SK-N-SH (cell line): ENCODE results near the gene KISS1R. TPM values are rescaled to one million over a fixed set of nuclear protein-coding genes. Genes with fewer than 3 reads are reported as not detected.

Experiments used
- CTCF ChIA-PET: fragments of 300-600, 350-600 bp; formaldehyde crosslinking; extraction: SDS; loops from one replicate; lab custom pipeline; 2021; lab: Yijun Ruan, JAX
- POLR2A ChIA-PET: fragments of 350-600 bp; sonication (Branson Sonifier 250); formaldehyde crosslinking; extraction: SDS; loops from one replicate; lab custom pipeline; 2020; ENCODE audit warnings: antibody characterized with exemption, inconsistent platforms; lab: Yijun Ruan, JAX
- DNase-seq: peaks from one replicate; pipeline ENCODE4 v3.0.0; 2012
- H2AFZ ChIP-seq: fragments of 200-600 bp; sonication (generic); 2 replicates; pipeline ENCODE4 v1.8.1; 2016; ENCODE audit warnings: antibody characterized with exemption, mild to moderate bottlenecking, low read depth
- H3F3A ChIP-seq: fragments of 200-600 bp; sonication (generic); replicated peaks from 2 replicates; pipeline ENCODE3; 2016; ENCODE audit warnings: antibody characterized with exemption, mild to moderate bottlenecking; ENCODE audit not compliant: insufficient read depth
- H3K27ac ChIP-seq, 2 experiments: fragments of 200-500 bp in 1 of 2; fragments of 200-600 bp in 1 of 2; sonication (Bioruptor generic) in 1 of 2; sonication (generic), shearing (Covaris generic) in 1 of 2; 2 replicates each; pipeline versions ENCODE4 v1.5.1 to v1.6.1; 2014 to 2016; ENCODE audit warnings: low read depth in 2 of 2, inconsistent platforms in 1 of 2, low read length in 1 of 2, mild to moderate bottlenecking in 1 of 2, mixed read lengths in 1 of 2
- H3K27me3 ChIP-seq: fragments of 200-600 bp; sonication (generic), shearing (Covaris generic); 2 replicates; pipeline ENCODE4 v1.6.1; 2016; ENCODE audit warnings: mixed run types; ENCODE audit not compliant: insufficient read depth
- H3K36me3 ChIP-seq, 2 experiments: fragments of 200-500 bp in 1 of 2; fragments of 200-600 bp in 1 of 2; sonication (Bioruptor generic) in 1 of 2; sonication (generic) in 1 of 2; replicated peaks in 1 of 2; 2 replicates each; pipeline versions ENCODE3 to v1.5.1; 2014 to 2016; ENCODE audit warnings: low read length in 1 of 2, mild to moderate bottlenecking in 1 of 2; ENCODE audit not compliant: insufficient read depth in 2 of 2, control insufficient read depth in 1 of 2
- H3K4me1 ChIP-seq, 2 experiments: fragments of 200-500 bp in 1 of 2; fragments of 200-600 bp in 1 of 2; sonication (Bioruptor generic) in 1 of 2; sonication (generic), shearing (Covaris generic) in 1 of 2; 2 replicates each; pipeline versions ENCODE4 v1.5.1 to v1.6.1; 2014 to 2016; ENCODE audit warnings: low read depth in 1 of 2, low read length in 1 of 2, mixed run types in 1 of 2; ENCODE audit not compliant: insufficient read depth in 2 of 2, control insufficient read depth in 1 of 2
- H3K4me2 ChIP-seq: fragments of 200-600 bp; sonication (generic), shearing (Covaris generic); 2 replicates; pipeline ENCODE4 v1.6.1; 2017; ENCODE audit warnings: mixed run types
- H3K4me3 ChIP-seq, 2 experiments: fragments of 200-500 bp in 1 of 2; fragments of 200-600 bp in 1 of 2; sonication (Bioruptor generic) in 1 of 2; sonication (generic), shearing (Covaris generic) in 1 of 2; 2 replicates each; pipeline versions ENCODE4 v1.5.1 to v1.8.1; 2014 to 2016; ENCODE audit warnings: low read depth in 2 of 2, inconsistent platforms in 1 of 2, low read length in 1 of 2, mild to moderate bottlenecking in 1 of 2, mixed read lengths in 1 of 2, moderate library complexity in 1 of 2
- H3K79me2 ChIP-seq: fragments of 200-600 bp; sonication (generic); 2 replicates; pipeline ENCODE4 v1.8.1; 2017; ENCODE audit warnings: mild to moderate bottlenecking; ENCODE audit not compliant: insufficient read depth
- H3K9ac ChIP-seq: fragments of 200-600 bp; sonication (generic); 2 replicates; pipeline ENCODE4 v1.6.1; 2017; ENCODE audit warnings: mixed run types
- H3K9me2 ChIP-seq: fragments of 200-600 bp; sonication (generic); 2 replicates; pipeline ENCODE4 v1.6.1; 2017; ENCODE audit warnings: mixed run types
- H3K9me3 ChIP-seq: fragments of 200-600 bp; sonication (generic); 2 replicates; pipeline ENCODE4 v1.6.1; 2017; ENCODE audit warnings: mixed run types, mild to moderate bottlenecking, moderate library complexity
- H4K20me1 ChIP-seq: fragments of 200-600 bp; sonication (generic); 2 replicates; pipeline ENCODE4 v1.6.1; 2017; ENCODE audit warnings: mild to moderate bottlenecking, mixed run types; ENCODE audit not compliant: insufficient read depth
- CTCF ChIP-seq: fragments of 200-600 bp; sonication (generic); IDR thresholded peaks from 2 replicates; pipeline ENCODE4 v1.6.1; 2017; ENCODE audit warnings: antibody characterized with exemption, mild to moderate bottlenecking, moderate library complexity
- FOSL2 ChIP-seq: IDR thresholded peaks from 2 replicates; pipeline ENCODE4 v1.4.0; 2012; ENCODE audit warnings: low read depth, mild to moderate bottlenecking, moderate library complexity, borderline replicate concordance
- FOXJ3 ChIP-seq: sonication (generic); formaldehyde crosslinking; IDR thresholded peaks from 2 replicates; pipeline ENCODE4 v1.5.1; 2020; ENCODE audit warnings: mild to moderate bottlenecking, missing genetic modification reagents
- GATA2 ChIP-seq: sonication (generic); formaldehyde crosslinking; IDR thresholded peaks from 2 replicates; pipeline ENCODE4 v1.5.0; 2020; ENCODE audit warnings: mild to moderate bottlenecking, missing genetic modification reagents
- MXI1 ChIP-seq: IDR thresholded peaks from 2 replicates; pipeline ENCODE4 v1.6.1; 2012; ENCODE audit warnings: mild to moderate bottlenecking, low read depth, low read length, improper control_type of control experiment
- NFIC ChIP-seq: IDR thresholded peaks from 2 replicates; pipeline ENCODE4 v1.4.0; 2012; ENCODE audit warnings: borderline replicate concordance
- NRF1 ChIP-seq: IDR thresholded peaks from 2 replicates; pipeline ENCODE4 v1.6.1; 2012; ENCODE audit warnings: low read depth, mild to moderate bottlenecking, low read length
- RAD21 ChIP-seq: IDR thresholded peaks from 2 replicates; pipeline ENCODE4 v1.6.1; 2012; ENCODE audit warnings: mild to moderate bottlenecking, low read length
- REST ChIP-seq: IDR thresholded peaks from 2 replicates; pipeline ENCODE4 v1.6.1; 2012; ENCODE audit warnings: mild to moderate bottlenecking, low read depth, low read length, moderate library complexity
- RFX5 ChIP-seq: IDR thresholded peaks from 2 replicates; pipeline ENCODE4 v1.6.1; 2012; ENCODE audit warnings: mild to moderate bottlenecking, improper control_type of control experiment, low read length
- RXRA ChIP-seq: IDR thresholded peaks from 2 replicates; pipeline ENCODE4 v1.4.0; 2012; ENCODE audit warnings: low read depth, mild to moderate bottlenecking, borderline replicate concordance
- SIN3A ChIP-seq: IDR thresholded peaks from 2 replicates; pipeline ENCODE4 v1.6.1; 2012; ENCODE audit warnings: low read depth, mild to moderate bottlenecking, low read length, moderate library complexity, borderline replicate concordance
- SMC3 ChIP-seq: IDR thresholded peaks from 2 replicates; pipeline ENCODE4 v1.6.1; 2012; ENCODE audit warnings: low read depth, low read length, improper control_type of control experiment
- TAF1 ChIP-seq: IDR thresholded peaks from 2 replicates; pipeline ENCODE4 v1.6.1; 2012; ENCODE audit warnings: low read depth, mild to moderate bottlenecking, low read length, moderate library complexity, borderline replicate concordance
- TCF12 ChIP-seq: IDR thresholded peaks from 2 replicates; pipeline ENCODE4 v1.4.0; 2012
- USF1 ChIP-seq: IDR thresholded peaks from 2 replicates; pipeline ENCODE4 v1.4.0; 2012; ENCODE audit warnings: low read depth, borderline replicate concordance
- WGBS: methylation state at CpG from one replicate; pipeline ENCODE4 v1.1.6; 2017; ENCODE audit warnings: low lambda C conversion rate; 5-methylcytosine and 5-hydroxymethylcytosine counted together
- polyA plus RNA-seq, 3 experiments: library from polyadenylated mRNA; depleted of rRNA; stranded (reverse); fragments of >200 nt; gene quantifications; 2 replicates each; pipeline ENCODE4 v1.2.3, GENCODE V29; 2012
- TF ChIP-seq, protein P1 (sequence below): IDR thresholded peaks from 2 replicates; pipeline ENCODE4; 2012
- TF ChIP-seq, protein P2 (sequence below): IDR thresholded peaks from 2 replicates; pipeline ENCODE4 v1.4.0; 2012; ENCODE audit warnings: low read depth

Gene KISS1R
- polyA plus RNA-seq, 1 of the 3 experiments (the other 2 are of a cell fraction): not detected

DNA sequence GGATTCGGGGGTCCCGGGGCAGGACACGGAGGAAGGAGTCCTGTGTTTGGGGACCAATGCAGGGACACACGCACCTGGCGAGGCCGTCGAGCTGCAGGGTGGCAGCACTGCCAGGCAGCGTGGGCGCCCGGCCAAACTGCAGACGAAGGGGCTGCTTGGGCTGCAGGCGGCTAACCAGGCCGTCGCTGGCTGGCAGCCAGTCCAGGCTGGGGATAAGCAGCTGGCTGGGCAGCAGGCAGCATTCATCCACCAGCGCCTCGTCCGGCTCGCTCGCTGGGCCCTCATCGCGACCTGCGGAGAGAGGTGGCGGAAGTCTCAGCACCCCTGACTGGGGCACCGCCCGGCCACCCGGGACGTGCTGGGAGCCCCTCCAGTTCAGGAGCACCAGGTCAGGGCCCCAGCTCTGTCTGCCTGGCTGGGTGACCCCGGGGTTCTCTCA is 46.2 kb upstream of the KISS1R start (continued):
- no peak for TF ChIP-seq GATA2 (CRISPR knock-in tag)
- TF ChIP-seq MXI1: no peak; the same call in 1 of the 2 replicates
- TF ChIP-seq SMC3: peak; percentile 7; the same call in 1 of the 2 replicates
- TF ChIP-seq SIN3A: no peak
- TF ChIP-seq, protein P1, sequence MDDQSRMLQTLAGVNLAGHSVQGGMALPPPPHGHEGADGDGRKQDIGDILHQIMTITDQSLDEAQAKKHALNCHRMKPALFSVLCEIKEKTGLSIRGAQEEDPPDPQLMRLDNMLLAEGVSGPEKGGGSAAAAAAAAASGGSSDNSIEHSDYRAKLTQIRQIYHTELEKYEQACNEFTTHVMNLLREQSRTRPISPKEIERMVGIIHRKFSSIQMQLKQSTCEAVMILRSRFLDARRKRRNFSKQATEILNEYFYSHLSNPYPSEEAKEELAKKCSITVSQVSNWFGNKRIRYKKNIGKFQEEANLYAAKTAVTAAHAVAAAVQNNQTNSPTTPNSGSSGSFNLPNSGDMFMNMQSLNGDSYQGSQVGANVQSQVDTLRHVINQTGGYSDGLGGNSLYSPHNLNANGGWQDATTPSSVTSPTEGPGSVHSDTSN: no peak
- TF ChIP-seq TAF1: no peak
- TF ChIP-seq RFX5: no peak
- TF ChIP-seq USF1: no peak

DNA sequence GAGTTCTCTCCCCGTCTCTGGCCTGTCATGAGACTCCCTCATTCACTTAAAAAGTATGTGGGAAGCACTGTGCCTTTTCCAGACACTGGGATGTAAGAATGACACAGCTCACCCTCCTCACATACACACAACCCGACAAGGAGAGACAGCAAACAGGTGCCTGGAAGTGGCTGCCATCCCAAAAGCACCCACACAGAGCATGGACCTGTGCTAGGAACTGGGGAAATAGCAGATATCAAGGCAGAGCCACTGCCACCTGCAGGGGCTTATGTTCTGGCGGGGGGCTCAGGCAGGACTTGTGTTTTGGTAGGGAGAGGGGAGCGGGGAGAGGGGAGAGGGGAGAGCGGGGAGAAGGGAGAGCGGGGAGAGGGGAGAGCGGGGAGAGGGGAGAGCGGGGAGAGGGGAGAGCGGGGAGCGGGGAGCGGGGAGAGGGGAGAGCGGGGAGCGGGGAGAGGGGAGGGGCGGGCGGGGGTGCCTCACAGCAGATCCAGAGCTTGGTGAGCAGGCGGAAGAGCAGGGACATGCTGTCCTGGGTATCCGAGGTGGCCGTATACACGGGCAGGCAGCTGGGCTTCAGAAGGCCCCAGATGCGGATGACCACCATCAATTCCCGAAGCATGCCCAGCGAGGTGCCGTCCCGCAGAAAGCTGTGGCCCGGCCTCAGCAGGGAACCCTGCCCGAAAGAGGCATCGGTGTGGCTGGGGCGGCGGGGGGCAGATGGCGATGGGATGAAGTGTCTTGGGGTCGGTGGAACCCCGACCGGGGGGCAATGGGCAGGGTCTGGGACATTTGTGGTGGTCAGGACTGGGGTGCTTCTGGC is 45.5 kb upstream of the KISS1R start:
- ChIA-PET CTCF (interaction anchor here (0.9 to 1.3 kb wide), 4 partner anchors 15 to 111 kb away, joined by 3 to 5 read pairs (median 3); no protein-coding TSS in a partner anchor), POLR2A (interaction anchor here (0.7 kb wide), 1 partner anchor 7 kb away, joined by 3 read pairs; no protein-coding TSS in a partner anchor)
- 78% methylated on average over 29 of the region's 33 CpGs for WGBS
- H2AFZ ChIP-seq: no peak overlapping the region
- peak; percentile 75 for DNase-seq
- no peaks in the 10 kb centered on the region for H3K27me3 ChIP-seq
- peak overlapping the region in 1 of 2 experiments; percentile 76; a peak in 2 of 4 replicates for H3K27ac ChIP-seq
- no peak overlapping the region for H3K9ac ChIP-seq
- no peak overlapping the region for H3K4me2 ChIP-seq
- H3K4me3 ChIP-seq: no peak overlapping the region
- no peaks in the 10 kb centered on the region for H3K79me2 ChIP-seq
- no peaks in the 10 kb centered on the region for H4K20me1 ChIP-seq
- H3F3A ChIP-seq: peaks cover 22% of the 10 kb centered on the region
- peaks cover 4 to 16% of the 10 kb centered on the region in 2 experiments; a peak in 2 of 4 replicates for H3K4me1 ChIP-seq
- peaks cover 3 to 46% of the 10 kb centered on the region in 2 experiments for H3K36me3 ChIP-seq
- TF ChIP-seq TCF12: no peak
- TF ChIP-seq, protein P2, sequence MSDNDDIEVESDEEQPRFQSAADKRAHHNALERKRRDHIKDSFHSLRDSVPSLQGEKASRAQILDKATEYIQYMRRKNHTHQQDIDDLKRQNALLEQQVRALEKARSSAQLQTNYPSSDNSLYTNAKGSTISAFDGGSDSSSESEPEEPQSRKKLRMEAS: no peak
- TF ChIP-seq MXI1: no peak
- TF ChIP-seq FOXJ3: no peak
- no peak for TF ChIP-seq NRF1
- TF ChIP-seq RAD21: no peak
- no peak for TF ChIP-seq CTCF
- no peak for TF ChIP-seq SMC3
- TF ChIP-seq REST: no peak
- TF ChIP-seq FOSL2: no peak
- no peak for TF ChIP-seq RXRA
- TF ChIP-seq RFX5: no peak
- no peak for TF ChIP-seq NFIC
- no peaks in the 10 kb centered on the region for H3K9me3 ChIP-seq
- no peaks in the 10 kb centered on the region for H3K9me2 ChIP-seq
